CD4-positive, alpha-beta T cell (primary cell): ENCODE results near the gene ELF5. TPM values are rescaled to one million over a fixed set of nuclear protein-coding genes. Genes with fewer than 3 reads are reported as not detected.

Experiments used
- ATAC-seq: fragments of 200-7000 bp; cut with Tn5 transposase; one replicate; pipeline ENCODE4 v1.10.0; 2022; ENCODE audit warnings: mild to moderate bottlenecking; ENCODE audit not compliant: poor library complexity
- CTCF ChIA-PET: fragments of 350-600 bp; sonication (Branson Sonifier 250); formaldehyde crosslinking; loops from one replicate; lab custom pipeline; 2021; ENCODE audit warnings: antibody characterized with exemption, inconsistent platforms; lab: Charles Lee
- POLR2A ChIA-PET: fragments of 350-600 bp; sonication (Branson Sonifier 250); formaldehyde crosslinking; loops from one replicate; lab custom pipeline; 2021; ENCODE audit warnings: antibody characterized with exemption, inconsistent platforms; lab: Charles Lee
- DNase-seq, 14 experiments: peaks; one replicate each; pipeline ENCODE4 v3.0.0-alpha.2; 2013 to 2020; ENCODE audit warnings: mixed read lengths in 2 of 14
- H3K27ac ChIP-seq, 2 donors: one replicate each; pipeline versions ENCODE4 v1.5.1 to v1.7.0; 2013; ENCODE audit warnings: low read length in 2 of 2, low read depth in 1 of 2, mild to moderate bottlenecking in 1 of 2
- H3K27me3 ChIP-seq, 2 experiments: 1 replicate in 1 of 2; 2 replicates in 1 of 2; pipeline versions ENCODE4 v1.6.1 to v1.7.0; 2013; ENCODE audit warnings: low read length in 2 of 2, control low read depth in 1 of 2, mild to moderate bottlenecking in 1 of 2, moderate library complexity in 1 of 2; ENCODE audit not compliant: insufficient read depth in 2 of 2, control insufficient read depth in 1 of 2
- H3K36me3 ChIP-seq: one replicate; pipeline ENCODE4 v1.6.1; 2013; ENCODE audit warnings: low read length, control low read depth; ENCODE audit not compliant: insufficient read depth
- H3K4me1 ChIP-seq: one replicate; pipeline ENCODE4 v1.6.1; 2013; ENCODE audit warnings: low read length, control low read depth; ENCODE audit not compliant: insufficient read depth
- H3K4me3 ChIP-seq: one replicate; pipeline ENCODE4 v1.5.1; 2013; ENCODE audit warnings: mild to moderate bottlenecking, low read length, moderate library complexity
- H3K9me3 ChIP-seq, 2 experiments: 1 replicate in 1 of 2; 2 replicates in 1 of 2; pipeline versions ENCODE4 v1.6.1 to v1.7.0; 2013; ENCODE audit warnings: low read length in 2 of 2, mild to moderate bottlenecking in 2 of 2, control low read depth in 1 of 2, moderate library complexity in 1 of 2; ENCODE audit not compliant: control insufficient read depth in 1 of 2, insufficient read depth in 1 of 2
- H3K27ac Mint-ChIP-seq: one replicate; pipeline ENCODE4 v1.8.0; 2020; ENCODE audit warnings: mixed read lengths
- H3K27me3 Mint-ChIP-seq: one replicate; pipeline ENCODE4 v1.8.0; 2021; ENCODE audit warnings: mixed read lengths
- H3K36me3 Mint-ChIP-seq: one replicate; pipeline ENCODE4 v1.8.0; 2021; ENCODE audit warnings: low read depth, mixed read lengths
- H3K4me1 Mint-ChIP-seq: one replicate; pipeline ENCODE4 v1.8.0; 2021; ENCODE audit warnings: low read depth, mixed read lengths
- H3K4me3 Mint-ChIP-seq: one replicate; pipeline ENCODE4 v1.8.0; 2020; ENCODE audit warnings: mild to moderate bottlenecking, mixed read lengths
- H3K9me3 Mint-ChIP-seq: one replicate; pipeline ENCODE4 v1.8.0; 2020; ENCODE audit warnings: mixed read lengths
- CTCF ChIP-seq: fragments of 200-600 bp; IDR thresholded peaks from one replicate; pipeline ENCODE4 v1.8.0; 2022; ENCODE audit warnings: antibody characterized with exemption, mild to moderate bottlenecking
- intact Hi-C, 2 experiments: fragments of 100-400 bp; cut with DNase I in 1 of 2; cut with micrococcal nuclease in 1 of 2; formaldehyde crosslinking; loops; one replicate each; pipeline versions ENCODE4 v1.15.1 to v1.9.0; 2023 to 2025; cut with DNase I, micrococcal nuclease
- total RNA-seq, 174 experiments: library from RNA in 2 of 174; stranded (reverse) in 2 of 174; gene quantifications; one replicate each; pipeline ENCODE4 v1.2.3 and lab custom pipeline; 2021 to 2026

ELF5 gene
- total RNA-seq, 2 experiments from 2014 or later, result not detected

GRCh38 chr11:34509336-34509876, 4.2 kb downstream of the ELF5 start:
- ChIA-PET POLR2A (no interaction called here), CTCF (no interaction called here)
- Histone ChIP-seq H3K4me3 (no peak overlapping the region), H3K27me3 (no peaks in the 10 kb centered on the region), H3K9me3 (no peaks in the 10 kb centered on the region), H3K36me3 (no peaks in the 10 kb centered on the region), H3K4me1 (no peaks in the 10 kb centered on the region), H3K27ac (no peak overlapping the region)
- intact Hi-C loops, result loop anchor here in 1 of 2 experiments (10.0 kb wide), 1 partner anchor 905 kb away; the partner anchor contains the start of gene SLC1A2
- Mint-ChIP-seq H3K4me1 (no peaks in the 10 kb centered on the region), H3K4me3 (no peak overlapping the region), H3K27me3 (no peaks in the 10 kb centered on the region), H3K36me3 (no peaks in the 10 kb centered on the region), H3K9me3 (no peaks in the 10 kb centered on the region), H3K27ac (no peak overlapping the region)
- no peak for TF ChIP-seq CTCF
- ATAC-seq (no peak), DNase-seq (peak in 1 of 14 experiments; percentile 5)

DNA sequence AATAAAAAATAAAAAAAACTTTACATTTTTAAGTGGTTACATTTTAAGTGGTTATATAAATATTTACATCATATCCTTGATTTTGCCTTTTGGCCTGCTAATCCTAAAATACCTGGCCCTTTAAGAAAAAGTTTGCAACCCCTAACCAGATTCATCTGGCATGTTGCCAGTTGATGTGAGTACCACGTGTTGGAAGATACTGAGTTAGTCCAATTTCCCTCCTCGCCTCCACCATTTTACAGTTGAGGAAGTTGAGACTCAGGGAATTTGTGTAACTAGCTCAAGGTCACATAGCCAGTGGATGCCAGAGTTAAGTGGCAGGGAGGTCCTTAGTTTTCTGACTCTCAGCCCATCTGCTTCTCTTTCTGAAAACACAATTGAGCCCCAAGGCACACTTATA, 5.1 kb downstream of the ELF5 start:
- ChIA-PET POLR2A (no interaction called here), CTCF (no interaction called here)
- H3K27me3 Mint-ChIP-seq, result no peaks in the 10 kb centered on the region
- no peak overlapping the region for H3K27ac Mint-ChIP-seq
- Histone ChIP-seq H3K27me3 (no peaks in the 10 kb centered on the region), H3K4me1 (no peaks in the 10 kb centered on the region), H3K36me3 (no peaks in the 10 kb centered on the region), H3K9me3 (no peaks in the 10 kb centered on the region), H3K27ac (no peak overlapping the region), H3K4me3 (no peak overlapping the region)
- ATAC-seq, result no peak
- no peak for DNase-seq
- TF ChIP-seq CTCF, result no peak
- H3K36me3 Mint-ChIP-seq, result no peaks in the 10 kb centered on the region
- no peak overlapping the region for H3K4me3 Mint-ChIP-seq
- intact Hi-C loops, result loop anchor here in 1 of 2 experiments (10.0 kb wide), 1 partner anchor 906 kb away; the partner anchor contains the start of gene SLC1A2
- no peaks in the 10 kb centered on the region for H3K9me3 Mint-ChIP-seq
- no peaks in the 10 kb centered on the region for H3K4me1 Mint-ChIP-seq

DNA sequence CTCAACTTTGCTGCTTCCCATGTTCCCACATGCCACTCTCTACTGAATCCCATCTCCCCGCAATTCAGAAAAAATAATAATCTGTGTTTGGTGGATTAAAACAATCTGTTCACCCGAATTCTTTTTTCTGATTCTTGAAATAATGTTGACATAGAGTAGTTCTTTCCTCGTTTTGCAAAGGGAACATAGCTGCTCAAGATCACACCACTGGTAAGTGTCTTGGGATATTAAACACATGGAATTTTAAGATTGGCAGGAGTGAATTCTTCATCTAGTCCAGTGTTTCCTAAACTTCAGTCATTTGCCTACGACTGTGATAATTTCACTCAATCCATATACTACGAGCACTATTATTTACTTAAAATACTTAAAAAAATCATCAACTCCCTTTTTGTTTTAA, 6.0 kb downstream of the ELF5 start:
- H3K27me3 ChIP-seq, result no peaks in the 10 kb centered on the region
- ChIA-PET CTCF (interaction anchor here (1.4 kb wide), 1 partner anchor 40 kb away, joined by 3 read pairs; no protein-coding TSS in a partner anchor), POLR2A (no interaction called here)
- H3K27me3 Mint-ChIP-seq, result no peaks in the 10 kb centered on the region
- no peaks in the 10 kb centered on the region for H3K36me3 ChIP-seq
- no peaks in the 10 kb centered on the region for H3K4me1 ChIP-seq
- H3K9me3 ChIP-seq, result no peaks in the 10 kb centered on the region
- H3K4me3 Mint-ChIP-seq, result no peak overlapping the region
- DNase-seq (no peak), ATAC-seq (no peak)
- intact Hi-C loops, result loop anchor here in 1 of 2 experiments (10.0 kb wide), 1 partner anchor 907 kb away; the partner anchor contains the start of gene SLC1A2
- no peak overlapping the region for H3K27ac Mint-ChIP-seq
- no peaks in the 10 kb centered on the region for H3K4me1 Mint-ChIP-seq
- no peak for TF ChIP-seq CTCF
- H3K27ac ChIP-seq, result no peak overlapping the region
- H3K36me3 Mint-ChIP-seq, result no peaks in the 10 kb centered on the region
- H3K9me3 Mint-ChIP-seq, result no peaks in the 10 kb centered on the region
- H3K4me3 ChIP-seq, result no peak overlapping the region
